Femur (tissue), 1 donor: ENCODE data around the gene MEGF11.
"Not testable (repeated sequence)": the region's sequence is repeated elsewhere in the genome, so short reads cannot be mapped to it uniquely, and the experiment has no call there.

ENCODE experiments used
- DNase-seq: peaks from one replicate; pipeline ENCODE4 v3.0.0-alpha.2; 2017

The MEGF11 gene

GRCh38 chr15:66275352-66275751 is 21.8 kb upstream of the MEGF11 start:
- no peak for DNase-seq

GRCh38 chr15:66270932-66271331 is 17.4 kb upstream of the MEGF11 start:
- DNase-seq: no peak

GRCh38 chr15:66269326-66270090 is 16.0 kb upstream of the MEGF11 start:
- DNase-seq: no peak

DNA sequence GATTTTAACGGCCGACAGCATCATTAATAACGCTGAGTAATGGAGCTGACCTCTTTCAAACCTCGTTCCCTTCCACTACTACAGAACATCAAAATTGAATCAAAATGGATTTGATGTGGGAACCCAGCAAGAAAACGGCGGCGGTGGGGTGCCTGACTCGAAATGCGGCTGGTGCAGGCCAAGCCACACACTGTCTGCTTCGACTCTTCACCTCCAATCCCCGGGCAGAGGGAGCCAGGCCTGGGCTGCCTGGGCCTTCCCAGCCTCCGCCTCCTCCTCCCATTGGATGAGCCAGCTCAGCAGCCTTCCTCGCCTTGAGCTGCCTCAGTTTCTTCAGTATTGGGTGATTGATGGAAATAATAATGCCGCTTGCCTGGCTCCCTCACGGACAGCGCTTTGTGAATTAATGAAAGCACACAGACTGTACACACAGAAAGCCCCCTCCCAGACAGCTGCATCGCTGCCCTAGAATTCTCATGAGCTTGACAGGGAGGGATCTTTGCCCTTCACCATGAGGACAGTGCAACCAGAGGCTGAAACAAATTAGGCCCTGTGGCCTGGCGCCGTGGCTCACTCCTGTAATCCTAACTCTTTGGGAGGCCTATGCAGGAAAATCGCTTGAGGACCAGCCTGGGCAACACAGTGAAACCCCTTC is 11.4 kb upstream of the MEGF11 start:
- no peak for DNase-seq

GRCh38 chr15:66262837-66263236 is 9.3 kb upstream of the MEGF11 start:
- DNase-seq: not testable (repeated sequence)

GRCh38 chr15:66261056-66261455 is 7.5 kb upstream of the MEGF11 start:
- no peak for DNase-seq

- DNase-seq: no peak
Observed at GRCh38 chr15:66256692-66257091, 3.1 kb upstream of the MEGF11 start.

DNA sequence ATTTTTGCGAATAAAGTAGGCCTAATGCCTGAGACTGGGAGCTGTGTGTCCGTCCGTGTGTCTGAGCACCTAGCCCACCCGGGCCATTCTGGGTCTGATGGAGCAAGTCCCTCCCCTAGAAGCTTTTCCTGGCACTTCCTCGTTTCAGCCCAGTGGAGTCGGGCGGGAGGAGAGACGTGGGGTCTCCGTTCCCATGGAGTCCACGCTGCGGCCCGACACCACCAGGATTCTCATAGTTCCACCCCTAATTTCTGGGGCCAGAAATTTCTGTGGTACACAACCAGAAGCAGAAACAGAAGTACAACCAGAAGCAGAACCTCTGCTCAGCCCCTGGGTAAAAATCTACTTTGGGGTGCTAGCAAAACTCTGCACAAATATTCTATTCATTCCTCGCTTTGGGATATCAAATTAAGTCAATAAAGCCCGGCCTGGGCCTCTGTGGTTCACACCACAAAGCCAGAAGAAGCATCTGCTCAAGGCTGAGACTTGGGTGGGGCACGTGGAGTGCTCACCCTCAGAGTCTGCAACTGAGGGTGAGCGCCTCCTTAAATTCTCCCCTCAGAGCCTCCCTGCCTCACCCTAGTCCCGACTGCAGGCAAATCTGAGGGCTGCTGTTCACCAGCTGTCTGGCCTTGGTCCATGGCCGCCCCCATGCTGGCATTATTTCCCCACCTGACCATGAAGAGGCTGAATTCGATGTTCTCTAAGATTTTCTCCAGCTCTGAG is 1.6 kb upstream of the MEGF11 start:
- DNase-seq: no peak

DNA sequence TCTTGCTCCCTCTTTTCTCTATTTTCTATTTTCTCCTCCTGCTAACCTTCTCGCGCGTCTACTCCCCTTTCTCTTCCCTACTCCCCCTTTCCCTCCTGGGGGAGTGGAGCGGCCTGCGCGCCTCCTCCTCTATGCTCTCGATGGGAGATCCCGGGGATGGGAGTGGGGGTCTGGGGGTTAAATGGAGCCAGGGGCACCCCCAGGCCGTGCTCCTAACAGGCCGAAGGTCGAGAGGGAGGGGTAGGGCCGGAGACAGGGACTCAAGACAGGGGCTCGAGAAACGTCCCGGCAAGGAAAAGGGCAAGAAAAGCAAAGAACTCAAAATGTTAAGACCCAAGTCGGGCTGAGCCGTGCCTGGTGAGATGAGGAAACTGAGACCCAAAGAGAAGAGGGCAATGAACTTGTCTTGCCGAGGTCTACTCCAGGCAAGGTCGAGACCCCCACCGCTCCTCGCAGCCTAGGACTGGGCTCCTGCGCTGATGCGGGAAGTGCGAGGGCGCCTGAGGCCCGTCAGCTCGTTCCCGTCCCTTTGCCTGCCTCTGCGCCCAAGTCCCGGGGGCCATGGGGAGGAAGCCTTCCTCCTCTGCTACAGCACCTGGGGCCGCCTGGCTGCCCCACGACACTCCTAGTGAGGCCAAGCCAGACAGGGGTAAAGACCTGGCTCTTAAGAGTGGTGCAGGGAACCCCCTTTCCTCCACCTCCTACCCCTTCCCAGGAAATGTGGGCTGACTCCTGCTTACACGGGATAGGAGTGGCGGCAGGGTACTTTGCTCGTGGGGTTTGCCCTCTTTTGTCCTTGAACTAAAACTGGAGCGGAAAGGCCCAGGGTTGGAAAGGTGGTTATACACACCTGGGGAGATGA is 770 bp upstream of the MEGF11 start:
- DNase-seq: no peak

- DNase-seq: no peak
Observed at GRCh38 chr15:66252685-66253417, 699 bp downstream of the MEGF11 start.

DNA sequence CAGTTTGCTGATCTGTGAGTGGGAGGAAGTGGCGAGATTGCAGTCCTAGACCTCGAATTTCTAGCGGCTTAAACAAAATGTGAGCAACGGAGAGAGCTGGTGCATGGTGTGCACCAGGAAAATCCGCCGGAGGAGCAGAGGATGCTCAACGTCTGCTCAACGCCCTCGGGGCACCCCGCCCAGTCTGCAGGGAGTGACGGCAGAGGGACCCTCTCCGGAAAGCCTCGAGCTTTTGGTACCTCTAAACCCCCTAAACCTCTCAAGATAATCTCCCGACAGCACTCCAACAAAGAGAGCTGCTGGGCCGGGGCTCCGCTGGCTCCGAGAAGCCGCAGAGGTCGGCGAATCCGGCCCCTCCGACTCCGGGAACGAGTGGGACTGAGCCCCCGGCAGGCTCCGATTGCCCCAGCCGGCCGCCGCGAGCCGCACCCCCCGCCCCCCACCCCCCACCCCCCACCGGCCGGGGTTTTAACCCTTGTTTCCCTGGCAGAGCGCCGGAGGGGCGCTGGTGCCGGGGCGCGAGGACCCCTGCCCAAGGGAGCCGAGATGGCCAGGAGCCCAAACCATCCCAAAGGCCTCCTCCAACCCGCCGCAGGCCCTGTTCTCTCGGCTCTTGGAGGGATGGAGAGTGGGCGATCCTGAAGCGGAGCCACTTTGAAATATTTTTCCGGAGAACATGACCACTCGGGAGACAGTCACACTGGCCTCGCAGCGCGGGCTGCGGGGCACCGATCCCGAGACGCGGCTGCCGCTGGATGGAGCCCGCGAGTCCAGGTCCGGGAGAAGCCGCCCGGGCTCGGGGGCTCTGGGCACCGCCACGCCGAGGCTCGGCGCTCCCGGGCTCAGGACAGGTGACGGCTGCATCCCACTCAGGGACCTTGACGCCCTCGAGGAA is 1.5 kb downstream of the MEGF11 start:
- peak; percentile 59 for DNase-seq

- DNase-seq: no peak
Observed at GRCh38 chr15:66251065-66251789, 2.3 kb downstream of the MEGF11 start.

DNA sequence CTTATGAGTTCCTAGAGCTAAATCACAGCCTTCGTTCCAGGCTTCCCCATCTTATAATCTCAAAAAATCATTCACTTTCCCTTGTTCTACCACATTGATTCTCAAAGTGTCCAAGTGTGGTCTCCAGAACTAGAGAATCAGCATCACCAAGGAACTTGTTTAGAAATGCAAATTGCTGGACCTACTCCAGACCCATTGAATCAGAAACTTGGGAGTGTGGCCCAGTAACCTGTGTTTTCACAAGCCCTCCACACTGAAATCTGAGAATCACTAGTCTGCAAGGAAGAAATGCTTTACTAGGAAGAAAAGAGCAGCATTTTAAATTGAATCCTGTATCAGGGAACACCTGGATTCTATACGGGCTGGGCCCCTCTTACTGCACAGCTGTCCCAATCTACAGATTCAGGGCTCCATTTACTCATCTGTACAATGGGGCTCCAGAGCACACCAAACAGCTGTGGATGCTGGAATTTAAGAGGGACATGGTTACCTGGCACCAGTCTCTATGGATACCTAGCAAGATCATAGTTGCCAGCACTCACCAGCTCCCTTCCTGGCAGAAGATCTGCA is 3.9 kb downstream of the MEGF11 start:
- no peak for DNase-seq

DNA sequence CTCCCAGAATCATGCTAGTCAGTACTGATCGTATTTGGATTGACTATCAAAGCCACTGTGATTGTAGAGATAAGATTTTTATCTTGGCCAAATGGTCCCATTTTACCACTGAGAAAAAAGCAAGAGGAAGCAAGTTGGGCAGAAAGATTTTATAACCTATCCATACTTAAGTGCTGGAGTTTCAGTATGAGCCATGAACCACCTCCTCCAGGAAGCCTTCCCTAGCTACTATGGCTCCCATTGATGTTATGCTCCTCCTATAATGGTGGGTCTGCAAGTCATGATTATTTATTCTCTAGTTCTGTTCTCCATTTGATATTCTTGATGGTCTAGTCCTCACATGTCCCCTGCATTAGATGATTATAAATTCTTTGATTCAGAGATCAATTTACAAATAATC is 6.6 kb downstream of the MEGF11 start:
- DNase-seq: no peak

- DNase-seq: not testable (repeated sequence)
Observed at GRCh38 chr15:66245832-66246231, 7.7 kb downstream of the MEGF11 start.

GRCh38 chr15:66241908-66242285 is 11.7 kb downstream of the MEGF11 start:
- no peak for DNase-seq

- no peak for DNase-seq
Observed at GRCh38 chr15:66241087-66241907, 12.3 kb downstream of the MEGF11 start.

DNA sequence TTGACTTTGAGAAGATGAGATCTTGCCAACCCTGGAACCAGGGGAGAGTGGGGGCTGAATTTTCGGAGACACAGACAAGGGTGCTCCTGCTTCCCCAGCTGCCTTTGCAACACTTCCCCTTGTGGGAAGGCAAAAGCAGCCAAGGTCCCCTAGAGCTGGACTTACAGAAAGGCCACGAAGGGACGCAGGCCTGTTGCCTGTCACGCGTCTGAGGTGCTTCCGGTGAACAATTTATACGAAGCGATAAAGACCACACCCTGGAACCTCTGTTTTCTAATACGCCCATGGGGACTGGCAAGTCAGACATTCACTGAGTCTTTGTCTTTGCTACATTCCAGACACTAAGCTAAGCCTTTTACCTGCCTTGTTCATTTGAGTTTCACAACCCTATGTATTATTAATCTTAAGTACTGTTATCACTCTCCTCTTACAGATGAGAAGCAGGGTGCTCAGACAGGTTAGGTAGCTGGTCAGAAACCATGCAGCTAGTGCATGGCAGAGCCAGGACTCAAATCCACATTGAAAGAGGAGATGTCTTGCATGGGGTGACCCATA is 13.2 kb downstream of the MEGF11 start:
- no peak for DNase-seq

DNA sequence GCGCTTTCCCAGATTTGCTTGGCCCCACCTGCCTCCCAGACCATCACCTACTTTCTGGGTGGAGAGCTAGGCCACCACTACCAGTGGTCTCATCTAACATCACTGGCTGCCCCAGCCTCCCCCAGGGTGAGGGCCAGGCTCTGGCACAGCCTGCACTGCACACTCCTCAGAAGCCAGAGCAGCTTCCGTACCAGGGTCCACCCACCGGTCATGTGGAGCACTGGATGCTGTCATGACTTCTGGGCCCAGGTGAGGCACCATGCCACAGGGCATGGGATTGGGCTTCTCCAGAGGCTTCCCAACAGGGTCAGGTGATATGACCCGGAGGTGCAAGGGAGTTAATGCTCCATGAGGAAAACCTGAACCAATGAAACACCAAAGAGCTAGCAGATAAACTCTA is 14.0 kb downstream of the MEGF11 start:
- no peak for DNase-seq
